ENCODE results near the gene TAF11L5.
"Not testable (repeated sequence)": the region's sequence is repeated elsewhere in the genome, so short reads cannot be mapped to it uniquely, and the experiment has no call there.

TAF11L5 gene

DNA sequence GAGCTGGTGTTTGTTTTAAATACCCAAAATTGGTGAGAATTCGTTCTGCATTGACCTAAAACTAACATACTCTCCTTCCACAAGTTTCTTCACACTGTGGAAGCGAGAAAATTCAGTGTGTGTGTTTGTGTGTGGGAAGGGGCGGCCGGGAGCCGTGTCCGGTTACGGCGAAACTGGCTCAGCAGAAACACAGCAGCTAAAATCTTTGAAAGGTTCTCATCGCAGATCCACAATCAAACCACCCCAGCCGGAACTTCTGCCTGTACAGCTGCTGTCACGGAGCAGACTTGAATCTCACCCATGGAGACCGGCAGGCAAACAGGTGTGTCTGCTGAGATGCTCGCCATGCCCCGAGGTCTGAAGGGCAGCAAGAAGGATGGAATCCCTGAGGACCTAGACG, at the start of gene TAF11L5:
TAF11L5 (plus strand) TSS at position 301 of the 400 bp plus-strand sequence.
- DNase-seq: not testable (repeated sequence)

DNA sequence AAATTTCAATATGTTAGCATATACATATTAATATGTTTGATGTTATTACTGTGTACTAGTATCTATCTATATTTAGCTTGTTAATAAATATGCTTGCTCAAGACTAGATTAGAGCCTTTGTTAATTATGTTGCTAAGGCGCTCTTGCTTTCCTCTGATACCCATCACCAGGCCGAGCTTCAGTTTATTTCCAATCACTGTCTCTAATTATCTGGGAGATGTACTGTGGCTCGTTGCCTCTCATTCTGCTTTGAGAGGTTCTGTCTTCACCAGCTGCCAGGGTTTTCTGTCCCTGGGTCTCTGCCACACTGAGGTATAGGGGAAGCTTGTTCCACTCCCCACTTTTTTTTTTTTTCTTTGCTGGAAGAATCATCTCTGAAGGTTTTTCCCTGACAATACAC, 48.0 kb upstream of the TAF11L5 start:
- no peak for DNase-seq

GRCh38 chr5:17477573-17478265, 47.3 kb upstream of the TAF11L5 start:
- peak; percentile 53 for DNase-seq

- DNase-seq: peak; percentile 2
These were observed 43.7 kb upstream of the TAF11L5 start for GRCh38 chr5:17481378-17481777.

GRCh38 chr5:17482790-17483189, 42.2 kb upstream of the TAF11L5 start:
- DNase-seq: no peak

- DNase-seq: not testable (repeated sequence)
These were observed 38.4 kb upstream of the TAF11L5 start for GRCh38 chr5:17486464-17487173.

DNA sequence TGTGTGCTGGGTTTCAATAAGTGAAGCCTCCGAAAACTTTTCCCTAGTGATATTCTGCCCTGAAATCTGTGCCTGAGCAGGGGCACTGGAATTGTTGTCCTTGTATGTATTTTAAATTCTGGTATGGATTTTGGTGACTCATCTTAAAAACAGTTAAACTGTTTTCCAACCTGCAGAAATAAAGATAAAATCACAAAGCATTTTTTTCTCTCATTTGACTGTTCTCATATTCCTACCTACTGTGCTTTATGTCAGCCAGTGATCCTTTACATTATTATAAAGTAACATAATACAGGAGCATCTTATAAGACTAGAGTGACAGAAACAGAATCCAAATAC, 37.9 kb upstream of the TAF11L5 start:
- no peak for DNase-seq

DNA sequence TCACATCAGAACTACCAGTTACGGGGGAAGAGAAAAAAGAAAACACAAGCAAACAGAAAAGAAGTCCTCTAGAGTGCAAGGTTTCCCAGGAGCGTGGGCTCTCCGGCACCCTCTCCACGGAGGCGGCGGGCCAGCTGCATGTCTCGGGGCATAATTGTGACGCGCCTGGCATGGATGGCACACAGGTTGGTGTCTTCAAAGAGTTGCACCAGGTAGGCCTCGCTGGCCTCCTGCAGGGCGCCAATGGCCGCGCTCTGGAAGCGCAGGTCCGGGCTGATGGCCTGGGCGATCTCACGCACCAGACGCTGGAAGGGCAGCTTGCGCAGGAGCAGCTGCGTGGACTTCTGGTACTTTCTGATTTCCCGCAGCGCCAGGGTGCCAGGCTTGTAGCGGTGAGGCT, 33.8 kb upstream of the TAF11L5 start:
- DNase-seq: not testable (repeated sequence)

DNA sequence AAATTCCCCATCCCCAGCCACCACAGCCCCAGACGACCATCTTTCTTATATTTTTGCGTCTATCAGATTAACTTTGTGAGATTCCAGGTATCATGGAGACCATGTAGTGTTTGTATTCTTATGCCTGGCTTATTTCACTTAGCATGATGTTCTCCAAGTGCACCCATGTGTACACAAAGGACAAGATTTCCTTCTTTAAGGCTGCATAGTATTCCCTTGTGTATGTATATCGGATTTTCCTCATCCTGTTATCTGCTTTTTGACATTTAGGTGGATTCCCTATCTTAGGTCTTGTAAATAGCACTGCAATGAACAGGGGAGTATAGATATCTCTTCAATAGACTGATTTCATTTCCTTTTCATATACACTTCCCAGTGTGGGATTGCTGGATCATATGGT, 32.3 kb upstream of the TAF11L5 start:
- DNase-seq: no peak

GRCh38 chr5:17497446-17497845, 27.6 kb upstream of the TAF11L5 start:
- no peak for DNase-seq

- not testable (repeated sequence) for DNase-seq
These were observed 27.1 kb upstream of the TAF11L5 start, which contains the start of gene TAF11L2 for GRCh38 chr5:17497931-17498330. TSS of gene TAF11L2 (plus strand) at chr5:17498231.

DNA sequence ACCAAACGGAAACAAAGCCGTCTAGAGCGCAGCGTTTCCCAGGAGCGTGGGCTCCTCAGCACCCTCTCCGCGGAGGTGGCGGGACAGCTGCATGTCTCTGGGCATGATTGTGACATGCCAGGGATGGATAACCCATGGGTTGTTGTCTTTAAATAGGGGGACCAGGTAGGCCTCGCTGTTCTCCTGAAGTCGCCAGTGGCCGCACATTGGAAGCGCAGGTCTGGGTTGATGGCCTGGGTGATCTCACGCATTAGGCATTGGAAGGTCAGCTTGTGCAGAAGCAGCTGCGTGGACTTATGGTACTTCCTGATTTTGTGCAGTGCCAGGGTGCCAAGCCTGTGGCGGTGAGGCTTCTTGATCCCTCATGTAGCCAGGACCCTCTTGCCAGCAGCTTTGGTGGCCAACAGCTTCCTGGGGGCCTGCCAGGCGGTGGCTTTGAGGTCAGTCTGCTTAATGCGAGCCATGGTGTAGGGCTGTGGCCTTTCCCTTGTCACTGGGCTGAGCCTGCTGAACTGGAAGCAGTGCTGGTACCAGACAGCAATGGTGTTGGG, 13.2 kb upstream of the TAF11L5 start:
- DNase-seq: no peak

- DNase-seq: not testable (repeated sequence)
These were observed 7.5 kb upstream of the TAF11L5 start for GRCh38 chr5:17517526-17517925.

DNA sequence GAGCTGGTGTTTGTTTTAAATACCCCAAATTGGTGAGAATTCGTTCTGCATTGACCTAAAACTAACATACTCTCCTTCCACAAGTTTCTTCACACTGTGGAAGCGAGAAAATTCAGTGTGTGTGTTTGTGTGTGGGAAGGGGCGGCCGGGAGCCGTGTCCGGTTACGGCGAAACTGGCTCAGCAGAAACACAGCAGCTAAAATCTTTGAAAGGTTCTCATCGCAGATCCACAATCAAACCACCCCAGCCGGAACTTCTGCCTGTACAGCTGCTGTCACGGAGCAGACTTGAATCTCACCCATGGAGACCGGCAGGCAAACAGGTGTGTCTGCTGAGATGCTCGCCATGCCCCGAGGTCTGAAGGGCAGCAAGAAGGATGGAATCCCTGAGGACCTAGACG, 7.0 kb upstream of the TAF11L5 start, which contains the start of gene TAF11L3:
TAF11L3 (plus strand) TSS at position 301 of the 400 bp plus-strand sequence.
- not testable (repeated sequence) for DNase-seq

GRCh38 chr5:17519508-17519907, 5.5 kb upstream of the TAF11L5 start:
- not testable (repeated sequence) for DNase-seq

- not testable (repeated sequence) for DNase-seq
These were observed 3.5 kb upstream of the TAF11L5 start, which contains the start of gene TAF11L4 for GRCh38 chr5:17521501-17521900. TSS of gene TAF11L4 (plus strand) at chr5:17521801.

GRCh38 chr5:17526504-17526903, 1.5 kb downstream of the TAF11L5 start:
- not testable (repeated sequence) for DNase-seq

DNA sequence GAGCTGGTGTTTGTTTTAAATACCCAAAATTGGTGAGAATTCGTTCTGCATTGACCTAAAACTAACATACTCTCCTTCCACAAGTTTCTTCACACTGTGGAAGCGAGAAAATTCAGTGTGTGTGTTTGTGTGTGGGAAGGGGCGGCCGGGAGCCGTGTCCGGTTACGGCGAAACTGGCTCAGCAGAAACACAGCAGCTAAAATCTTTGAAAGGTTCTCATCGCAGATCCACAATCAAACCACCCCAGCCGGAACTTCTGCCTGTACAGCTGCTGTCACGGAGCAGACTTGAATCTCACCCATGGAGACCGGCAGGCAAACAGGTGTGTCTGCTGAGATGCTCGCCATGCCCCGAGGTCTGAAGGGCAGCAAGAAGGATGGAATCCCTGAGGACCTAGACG, 3.3 kb downstream of the TAF11L5 start, which contains the start of gene TAF11L6:
TAF11L6 (plus strand) TSS at position 301 of the 400 bp plus-strand sequence.
- not testable (repeated sequence) for DNase-seq

Measured in DMS79 (cell line).